ENCODE measurements around the gene CD151. TPM values are rescaled to one million over a fixed set of nuclear protein-coding genes. Genes with fewer than 3 reads are reported as not detected.
A peak's percentile ranks its signal among the peaks of the same experiment; 100 is the strongest.

CD151 gene
- total RNA-seq (100 to 1,000 TPM; 182 to 486 TPM), polyA plus RNA-seq (100 to 1,000 TPM; 313 to 556 TPM)
- long read RNA-seq, donor 1, transcript CD151-201 (9 exons, 1,545 nt): minor isoform, 6 of 429 reads
- long read RNA-seq, donor 1, transcript CD151-202 (9 exons, 1,658 nt): major isoform, 34 of 429 reads
- long read RNA-seq, donor 1, transcript CD151-203 (8 exons, 1,486 nt): minor isoform, 28 of 429 reads
- long read RNA-seq, donor 1, partial matches to known transcripts: 28 of 429 reads
- long read RNA-seq, donor 1, other reads (novel, unspliced or antisense): 327 of 429 reads
- long read RNA-seq, donor 2, transcript CD151-202 (9 exons, 1,658 nt): major isoform, 16 of 54 reads
- long read RNA-seq, donor 2, transcript CD151-203 (8 exons, 1,486 nt): minor isoform, 13 of 54 reads
- long read RNA-seq, donor 2, partial matches to known transcripts: 22 of 54 reads
- long read RNA-seq, donor 2, other reads (novel, unspliced or antisense): 0 of 54 reads
- long read RNA-seq, donor 3, transcript CD151-202 (9 exons, 1,658 nt): minor isoform, 22 of 78 reads
- long read RNA-seq, donor 3, transcript CD151-201 (9 exons, 1,545 nt): minor isoform, 6 of 78 reads
- long read RNA-seq, donor 3, transcript CD151-203 (8 exons, 1,486 nt): major isoform, 25 of 78 reads
- long read RNA-seq, donor 3, partial matches to known transcripts: 23 of 78 reads
- long read RNA-seq, donor 3, other reads (novel, unspliced or antisense): 0 of 78 reads
- long read RNA-seq, donor 4, transcript CD151-203 (8 exons, 1,486 nt): minor isoform, 12 of 33 reads
- long read RNA-seq, donor 4, transcript CD151-202 (9 exons, 1,658 nt): major isoform, 13 of 33 reads
- long read RNA-seq, donor 4, partial matches to known transcripts: 5 of 33 reads
- long read RNA-seq, donor 4, other reads (novel, unspliced or antisense): 0 of 33 reads
- long read RNA-seq, donor 5, transcript CD151-203 (8 exons, 1,486 nt): major isoform, 51 of 538 reads
- long read RNA-seq, donor 5, transcript CD151-202 (9 exons, 1,658 nt): minor isoform, 37 of 538 reads
- long read RNA-seq, donor 5, transcript CD151-201 (9 exons, 1,545 nt): minor isoform, 10 of 538 reads
- long read RNA-seq, donor 5, partial matches to known transcripts: 34 of 538 reads
- long read RNA-seq, donor 5, other reads (novel, unspliced or antisense): 401 of 538 reads

GRCh38 chr11:832529-833113, at the start of gene CD151:
Gene CD151, plus strand, starts transcription at chr11:832952. Its CDS starts 3,118 bp downstream, at chr11:836070.
- peak; percentile 46 to 68 (median 55) for DNase-seq
- Histone ChIP-seq H3K36me3 (ENCODE audit: control insufficient read depth in 4 of 4, insufficient read depth in 4 of 4, low read length in 4 of 4) (peaks cover 0 to 16% (median 9%) of the 10 kb centered on the region in 4 donors), H3K27ac (ENCODE audit: low read depth in 1 of 2, low read length in 1 of 2) (peak within 1 kb of the TSS; percentile 84 to 95), H3K9me3 (ENCODE audit: control insufficient read depth in 4 of 4, insufficient read depth in 3 of 4, low read length in 3 of 4) (no peaks in the 10 kb centered on the region), H3K27me3 (ENCODE audit: control insufficient read depth in 3 of 3, insufficient read depth in 3 of 3, low read length in 2 of 3) (peaks cover 0 to 24% (median 12%) of the 10 kb centered on the region in 3 donors), H3K4me3 (peak within 1 kb of the TSS; percentile 70), H3K9ac (ENCODE audit: insufficient read depth in 1 of 2, low read length in 2 of 2) (peak within 1 kb of the TSS; percentile 25 to 68), H3K4me1 (ENCODE audit: control insufficient read depth in 5 of 5, insufficient read depth in 5 of 5, low read length in 5 of 5) (peaks cover 0 to 61% (median 25%) of the 10 kb centered on the region in 5 donors)
- 2% methylated on average over 34 to 67 of the region's 67 CpGs for WGBS, 2 donors
- TF ChIP-seq CTCF (IDR thresholded peaks at IDR 0.05; ENCODE audit: control extremely low read depth, extremely low read depth): no peak
- peak; percentile 12 for ATAC-seq (ENCODE audit: insufficient read depth, low FRiP score)

GRCh38 chr11:783581-784015, 49.2 kb upstream of the CD151 start:
- ATAC-seq (ENCODE audit: insufficient read depth, low FRiP score): peak; percentile 77
- H3K4me3 ChIP-seq: no peak overlapping the region
- no peaks in the 10 kb centered on the region for H3K36me3 ChIP-seq (ENCODE audit: control insufficient read depth in 4 of 4, insufficient read depth in 4 of 4, low read length in 4 of 4)
- peaks cover 0 to 7% (median 3%) of the 10 kb centered on the region in 5 donors for H3K4me1 ChIP-seq (ENCODE audit: control insufficient read depth in 5 of 5, insufficient read depth in 5 of 5, low read length in 5 of 5)
- peak; percentile 70 to 80 (median 78) for DNase-seq
- H3K9me3 ChIP-seq (ENCODE audit: control insufficient read depth in 4 of 4, insufficient read depth in 3 of 4, low read length in 3 of 4): no peaks in the 10 kb centered on the region
- TF ChIP-seq CTCF (IDR thresholded peaks at IDR 0.05; ENCODE audit: control extremely low read depth, extremely low read depth): peak; percentile 22
- H3K27me3 ChIP-seq (ENCODE audit: control insufficient read depth in 3 of 3, insufficient read depth in 3 of 3, low read length in 2 of 3): no peaks in the 10 kb centered on the region
- no peak overlapping the region for H3K27ac ChIP-seq (ENCODE audit: low read depth in 1 of 2, low read length in 1 of 2)
- WGBS, 2 donors: 38 to 40% methylated on average over 24 of the region's 24 CpGs
- H3K9ac ChIP-seq (ENCODE audit: insufficient read depth in 1 of 2, low read length in 2 of 2): no peak overlapping the region

- H3K4me1 ChIP-seq (ENCODE audit: control insufficient read depth in 5 of 5, insufficient read depth in 5 of 5, low read length in 5 of 5): peaks cover 0 to 7% (median 3%) of the 10 kb centered on the region in 5 donors
- no peak for TF ChIP-seq CTCF (IDR thresholded peaks at IDR 0.05; ENCODE audit: control extremely low read depth, extremely low read depth)
- H3K4me3 ChIP-seq: no peak overlapping the region
- WGBS, 2 donors: 81 to 89% methylated on average over 23 to 24 of the region's 24 CpGs
- H3K9ac ChIP-seq (ENCODE audit: insufficient read depth in 1 of 2, low read length in 2 of 2): no peak overlapping the region
- no peaks in the 10 kb centered on the region for H3K27me3 ChIP-seq (ENCODE audit: control insufficient read depth in 3 of 3, insufficient read depth in 3 of 3, low read length in 2 of 3)
- ATAC-seq (ENCODE audit: insufficient read depth, low FRiP score) (no peak), DNase-seq (no peak)
- H3K36me3 ChIP-seq (ENCODE audit: control insufficient read depth in 4 of 4, insufficient read depth in 4 of 4, low read length in 4 of 4): peaks cover 0 to 4% (median 0%) of the 10 kb centered on the region in 4 donors
- no peaks in the 10 kb centered on the region for H3K9me3 ChIP-seq (ENCODE audit: control insufficient read depth in 4 of 4, insufficient read depth in 3 of 4, low read length in 3 of 4)
- H3K27ac ChIP-seq (ENCODE audit: low read depth in 1 of 2, low read length in 1 of 2): no peak overlapping the region
These were observed 46.3 kb upstream of the CD151 start for GRCh38 chr11:786235-787083.

Data from lung (tissue), 16 donors.